Measurements from ENCODE around the gene PHYKPL. TPM values are rescaled to one million over a fixed set of nuclear protein-coding genes. Genes with fewer than 3 reads are reported as not detected.

The PHYKPL gene
- total and polyA plus RNA-seq, 2 donors (not counting 3 experiments of a cell fraction or from before 2014, with no cell fraction given) = 71.7 to 81.7 TPM

GRCh38 chr5:178199581-178200434 is 32.8 kb downstream of the PHYKPL start:
- Histone ChIP-seq H3K36me3 (ENCODE audit: control insufficient read depth in 2 of 2, extremely low read depth in 1 of 2, insufficient read depth in 2 of 2, low read length in 2 of 2) (no peaks in the 10 kb centered on the region), H3K4me3 (replicated peaks in 1 of 3; ENCODE audit: insufficient read depth in 1 of 3, low read depth in 1 of 3, low read length in 3 of 3) (no peak overlapping the region), H3K9ac (replicated peaks; ENCODE audit: extremely low read depth, insufficient read depth, low read length) (no peak overlapping the region), H3K27me3 (ENCODE audit: control insufficient read depth in 2 of 2, insufficient read depth in 2 of 2, low read length in 2 of 2) (peaks cover 0 to under 1% of the 10 kb centered on the region in 2 experiments), H3K9me1 (replicated peaks; ENCODE audit: control insufficient read depth, extremely low read depth, insufficient read depth, low read length) (no peaks in the 10 kb centered on the region), H4K20me1 (replicated peaks; ENCODE audit: control insufficient read depth, extremely low read depth, insufficient read depth, low read length) (no peaks in the 10 kb centered on the region), H3K79me2 (ENCODE audit: control insufficient read depth, insufficient read depth, low read length) (peaks cover 7% of the 10 kb centered on the region), H3K27ac (ENCODE audit: insufficient read depth, low read depth, low read length) (no peak overlapping the region), H3K4me2 (ENCODE audit: insufficient read depth, low read length) (no peak overlapping the region), H3K4me1 (ENCODE audit: control insufficient read depth, extremely low read depth, insufficient read depth, low read length) (peaks cover 4% of the 10 kb centered on the region), H2AFZ (ENCODE audit: low read depth, low read length) (no peak overlapping the region), H3K9me3 (replicated peaks; ENCODE audit: control insufficient read depth, insufficient read depth, low read length) (no peaks in the 10 kb centered on the region)
- BruUV-seq (replicated peaks) = no TSS peak
- dilution Hi-C loops (cut with MboI; ENCODE audit: extremely low pct_ligation_motif_present, low sequenced_read_pairs) = no loop called here
- FAIRE-seq (no peak), DNase-seq (ENCODE audit: low read depth, low spot score) (no peak)
- ChIA-PET CTCF (no interaction called here), POLR2A (no interaction called here)
- intact Hi-C loops (cut with micrococcal nuclease) = no loop called here
- no peak for TF ChIP-seq MYC (IDR thresholded peaks at IDR 0.05; ENCODE audit: low read depth, low read length)
- TF ChIP-seq JUN (IDR thresholded peaks at IDR 0.05; ENCODE audit: borderline replicate concordance, insufficient read depth, insufficient read length, low read depth) = no peak
- no peak for TF ChIP-seq EZH2 (IDR thresholded peaks at IDR 0.05; ENCODE audit: borderline replicate concordance, low read depth, low read length, severe bottlenecking)
- no peak for TF ChIP-seq POLR2A (IDR thresholded peaks at IDR 0.05; ENCODE audit: low read depth, low read length)

GRCh38 chr5:178198706-178199105 is 33.9 kb downstream of the PHYKPL start:
- FAIRE-seq (no peak), DNase-seq (ENCODE audit: low read depth, low spot score) (no peak)
- ChIA-PET CTCF (interaction anchor here (0.7 to 1.0 kb wide), 2 partner anchors 123 to 130 kb away, joined by 3 to 5 read pairs; no protein-coding TSS in a partner anchor), POLR2A (no interaction called here)
- intact Hi-C loops (cut with micrococcal nuclease) = no loop called here
- H3K79me2 ChIP-seq (ENCODE audit: control insufficient read depth, insufficient read depth, low read length) = peaks cover under 1% of the 10 kb centered on the region
- H3K4me1 ChIP-seq (ENCODE audit: control insufficient read depth, extremely low read depth, insufficient read depth, low read length) = peaks cover under 1% of the 10 kb centered on the region
- no TSS peak for BruUV-seq (replicated peaks)
- H3K4me3 ChIP-seq (replicated peaks in 1 of 3; ENCODE audit: insufficient read depth in 1 of 3, low read depth in 1 of 3, low read length in 3 of 3) = no peak overlapping the region
- H3K27ac ChIP-seq (ENCODE audit: insufficient read depth, low read depth, low read length) = no peak overlapping the region
- H4K20me1 ChIP-seq (replicated peaks; ENCODE audit: control insufficient read depth, extremely low read depth, insufficient read depth, low read length) = no peaks in the 10 kb centered on the region
- no peak overlapping the region for H2AFZ ChIP-seq (ENCODE audit: low read depth, low read length)
- H3K9me1 ChIP-seq (replicated peaks; ENCODE audit: control insufficient read depth, extremely low read depth, insufficient read depth, low read length) = no peaks in the 10 kb centered on the region
- H3K9me3 ChIP-seq (replicated peaks; ENCODE audit: control insufficient read depth, insufficient read depth, low read length) = no peaks in the 10 kb centered on the region
- no peak overlapping the region for H3K4me2 ChIP-seq (ENCODE audit: insufficient read depth, low read length)
- dilution Hi-C loops (cut with MboI; ENCODE audit: extremely low pct_ligation_motif_present, low sequenced_read_pairs) = no loop called here
- H3K9ac ChIP-seq (replicated peaks; ENCODE audit: extremely low read depth, insufficient read depth, low read length) = no peak overlapping the region
- TF ChIP-seq EZH2 (IDR thresholded peaks at IDR 0.05; ENCODE audit: borderline replicate concordance, low read depth, low read length, severe bottlenecking) = no peak
- TF ChIP-seq POLR2AphosphoS5 (IDR thresholded peaks at IDR 0.05; ENCODE audit: insufficient read depth, low read depth, low read length) = no peak
- no peak for TF ChIP-seq GATA2 (IDR thresholded peaks at IDR 0.05; ENCODE audit: insufficient read depth, insufficient read length, low read depth, low read length)
- no peak for TF ChIP-seq JUN (IDR thresholded peaks at IDR 0.05; ENCODE audit: borderline replicate concordance, insufficient read depth, insufficient read length, low read depth)
- TF ChIP-seq, protein P1, sequence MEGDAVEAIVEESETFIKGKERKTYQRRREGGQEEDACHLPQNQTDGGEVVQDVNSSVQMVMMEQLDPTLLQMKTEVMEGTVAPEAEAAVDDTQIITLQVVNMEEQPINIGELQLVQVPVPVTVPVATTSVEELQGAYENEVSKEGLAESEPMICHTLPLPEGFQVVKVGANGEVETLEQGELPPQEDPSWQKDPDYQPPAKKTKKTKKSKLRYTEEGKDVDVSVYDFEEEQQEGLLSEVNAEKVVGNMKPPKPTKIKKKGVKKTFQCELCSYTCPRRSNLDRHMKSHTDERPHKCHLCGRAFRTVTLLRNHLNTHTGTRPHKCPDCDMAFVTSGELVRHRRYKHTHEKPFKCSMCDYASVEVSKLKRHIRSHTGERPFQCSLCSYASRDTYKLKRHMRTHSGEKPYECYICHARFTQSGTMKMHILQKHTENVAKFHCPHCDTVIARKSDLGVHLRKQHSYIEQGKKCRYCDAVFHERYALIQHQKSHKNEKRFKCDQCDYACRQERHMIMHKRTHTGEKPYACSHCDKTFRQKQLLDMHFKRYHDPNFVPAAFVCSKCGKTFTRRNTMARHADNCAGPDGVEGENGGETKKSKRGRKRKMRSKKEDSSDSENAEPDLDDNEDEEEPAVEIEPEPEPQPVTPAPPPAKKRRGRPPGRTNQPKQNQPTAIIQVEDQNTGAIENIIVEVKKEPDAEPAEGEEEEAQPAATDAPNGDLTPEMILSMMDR (IDR thresholded peaks at IDR 0.05; ENCODE audit: extremely low read depth in 1 of 2, insufficient read depth in 1 of 2, low read depth in 1 of 2, low read length in 2 of 2) = no peak
- TF ChIP-seq POLR2A (IDR thresholded peaks at IDR 0.05; ENCODE audit: low read depth, low read length) = no peak
- TF ChIP-seq FOS (IDR thresholded peaks at IDR 0.05; ENCODE audit: borderline replicate concordance, insufficient read depth, low read length) = no peak
- TF ChIP-seq MYC (IDR thresholded peaks at IDR 0.05; ENCODE audit: low read depth, low read length) = no peak
- H3K36me3 ChIP-seq (ENCODE audit: control insufficient read depth in 2 of 2, extremely low read depth in 1 of 2, insufficient read depth in 2 of 2, low read length in 2 of 2) = no peaks in the 10 kb centered on the region
- H3K27me3 ChIP-seq (ENCODE audit: control insufficient read depth in 2 of 2, insufficient read depth in 2 of 2, low read length in 2 of 2) = peaks cover 3 to 9% of the 10 kb centered on the region in 2 experiments
